Cerebellar nuclear complex (tissue), 1 donor: ENCODE data around the gene OTUB1.

ENCODE experiments used
- DNase-seq, 2 experiments: peaks; one replicate each; lab custom pipeline; 2025; lab: John Stamatoyannopoulos, UW

The OTUB1 gene

DNA sequence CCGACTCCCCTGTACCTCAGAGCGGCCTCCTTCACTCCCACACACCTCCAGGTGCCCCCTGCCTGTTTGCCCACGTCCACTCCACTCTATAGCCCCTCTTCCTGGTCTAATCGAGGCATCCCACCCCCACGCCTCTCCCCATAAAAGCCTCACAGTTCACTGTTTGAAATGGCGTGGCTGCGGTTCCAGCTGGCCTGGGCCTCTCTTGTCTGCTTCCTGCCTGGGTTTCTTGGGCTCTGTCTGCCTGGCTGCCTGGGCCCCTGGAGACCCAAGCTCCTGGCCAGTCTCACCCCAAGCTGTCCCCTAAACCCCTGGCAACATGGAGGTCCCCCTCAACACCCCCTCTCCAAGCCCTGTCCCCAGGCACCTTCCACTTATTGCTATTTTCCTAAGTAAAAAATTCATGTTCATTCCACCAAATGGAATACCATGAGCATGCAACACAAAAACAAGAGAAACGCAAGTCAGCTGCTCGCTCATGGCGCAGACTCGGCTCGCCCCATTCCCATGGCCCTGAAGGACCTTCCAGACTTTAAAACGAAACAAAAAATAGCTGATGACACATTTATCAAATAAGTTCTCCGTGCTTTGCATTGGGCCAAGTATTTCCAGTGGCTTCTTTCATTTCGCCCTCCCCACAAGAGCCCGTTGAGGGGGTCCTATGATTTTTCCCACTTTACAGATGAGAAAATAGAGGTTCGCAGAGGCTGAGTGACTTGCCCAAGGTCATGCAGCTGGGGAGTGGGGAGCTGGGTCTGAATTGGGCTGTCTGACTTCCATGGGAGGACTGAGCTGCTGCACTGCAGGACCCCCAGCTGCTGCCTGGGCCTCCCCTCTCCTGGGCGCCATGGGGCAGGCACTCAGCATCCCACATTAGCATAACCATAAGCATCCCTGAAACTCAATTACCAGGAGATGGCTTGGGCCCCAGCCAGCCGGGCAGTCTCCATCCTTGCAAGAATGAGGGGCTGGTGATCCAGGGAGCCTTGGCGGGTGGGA, 37.8 kb downstream of the OTUB1 start:
- DNase-seq: no peak

DNA sequence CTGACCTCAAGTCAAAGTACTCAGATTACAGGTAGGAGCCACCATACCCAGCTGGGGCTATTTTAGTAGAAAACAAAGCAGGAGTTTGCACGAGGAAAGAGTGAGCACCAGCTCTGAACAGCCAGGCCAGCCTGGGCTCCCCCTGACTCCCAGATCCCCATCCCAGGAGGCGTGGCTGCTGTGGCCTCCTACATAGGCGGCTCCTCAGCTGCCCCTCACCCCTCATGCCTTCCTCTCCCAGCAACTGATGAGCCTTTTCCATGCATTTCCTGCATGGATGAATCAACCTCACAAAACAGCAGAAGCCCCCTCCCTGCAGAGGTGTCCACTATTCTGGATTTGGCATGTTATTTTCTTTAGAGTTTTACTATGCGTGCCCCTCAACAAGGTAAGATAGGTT, 39.0 kb downstream of the OTUB1 start:
- no peak for DNase-seq

DNA sequence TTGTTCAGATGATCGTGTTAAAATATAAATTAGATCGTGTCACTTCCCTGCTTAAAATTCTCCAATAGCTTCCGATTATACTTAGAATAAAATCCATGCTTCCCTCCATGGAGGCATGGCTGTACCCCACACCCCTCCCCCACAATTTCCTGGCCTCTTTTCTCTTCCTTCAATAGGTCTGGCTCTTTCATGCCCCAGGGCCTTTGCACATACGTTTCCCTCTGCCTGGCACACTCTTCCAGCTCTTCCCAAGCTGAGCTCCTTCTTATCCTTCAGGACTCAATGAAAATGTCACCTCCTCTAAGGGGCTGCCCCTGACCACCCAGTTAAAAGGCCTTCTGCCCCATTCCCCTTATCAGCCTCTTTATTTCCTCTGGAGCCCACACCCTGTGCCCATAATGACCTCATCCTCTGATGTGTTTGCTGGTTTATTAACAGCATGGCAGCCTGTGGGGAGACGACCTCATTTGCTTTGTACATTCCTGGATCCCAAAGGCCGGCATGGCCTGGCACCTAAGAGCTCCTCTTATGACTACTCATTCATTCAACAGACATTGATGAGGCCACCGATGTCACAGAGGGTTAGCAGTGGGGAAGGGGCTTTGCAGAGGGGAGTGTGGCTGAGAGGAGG, 40.5 kb downstream of the OTUB1 start:
- DNase-seq: no peak

GRCh38 chr11:64027651-64028397, 41.6 kb downstream of the OTUB1 start:
- DNase-seq: no peak

GRCh38 chr11:64028398-64029115, 42.3 kb downstream of the OTUB1 start:
- DNase-seq: no peak

GRCh38 chr11:64029773-64030172, 43.5 kb downstream of the OTUB1 start:
- DNase-seq: no peak

- no peak for DNase-seq
Measured at GRCh38 chr11:64031001-64031400, 44.8 kb downstream of the OTUB1 start.

- DNase-seq: no peak
Measured at GRCh38 chr11:64032050-64032449, 45.8 kb downstream of the OTUB1 start.

GRCh38 chr11:64034411-64034811, 48.2 kb downstream of the OTUB1 start:
- DNase-seq: no peak

DNA sequence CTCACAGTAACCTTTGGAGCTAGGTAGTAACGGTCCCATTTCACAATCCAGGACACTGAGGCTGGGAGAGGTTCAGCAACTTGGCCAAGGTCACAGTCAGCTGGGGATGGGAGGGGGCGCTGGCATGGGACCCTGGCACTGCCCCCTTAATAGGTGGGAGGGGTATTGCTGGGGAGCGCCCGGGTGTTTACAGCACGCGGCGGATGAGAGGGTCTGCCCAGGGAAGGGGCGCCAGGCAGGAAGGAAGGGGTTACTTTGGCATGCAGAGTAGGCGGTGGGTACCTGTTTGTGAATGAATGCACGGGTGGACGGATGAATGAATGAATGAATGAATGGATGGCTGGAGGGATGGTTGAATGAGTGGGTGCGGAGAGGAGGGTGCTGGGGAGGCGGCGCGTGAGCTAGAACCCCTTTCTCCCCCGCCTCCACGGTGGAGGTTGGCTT, 48.9 kb downstream of the OTUB1 start:
- DNase-seq: no peak

DNA sequence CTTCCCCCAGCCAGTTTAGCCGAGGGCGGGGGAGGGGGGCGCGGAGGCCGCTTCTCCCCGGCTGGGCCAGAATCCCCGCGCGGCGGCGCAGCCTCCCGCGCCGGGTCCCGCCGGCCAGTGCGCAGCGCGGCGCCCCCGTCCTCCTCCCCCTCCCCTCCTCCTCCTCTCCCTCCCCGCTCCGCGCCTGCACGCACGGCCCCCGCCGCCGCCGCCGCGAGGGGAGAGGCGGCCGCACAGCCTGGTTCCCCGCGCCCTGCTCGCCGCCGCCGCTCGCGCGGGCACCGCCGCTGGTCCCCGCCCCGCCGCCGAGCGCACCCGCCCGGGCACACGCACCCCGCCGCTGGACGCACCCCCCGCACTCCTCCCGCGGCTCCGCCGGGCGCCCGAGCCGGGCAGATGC, 49.3 kb downstream of the OTUB1 start, which contains the start of gene FLRT1:
Gene FLRT1, plus strand, starts transcription at position 356 of the 400 bp plus-strand sequence. CDS start 80,337 bp downstream, outside the sequence.
- no peak for DNase-seq

- DNase-seq: no peak
Measured at GRCh38 chr11:64036087-64037026, 50.1 kb downstream of the OTUB1 start.

GRCh38 chr11:64037027-64037634, 50.9 kb downstream of the OTUB1 start:
- DNase-seq: no peak

GRCh38 chr11:64038500-64038899, 52.3 kb downstream of the OTUB1 start:
- DNase-seq: no peak

DNA sequence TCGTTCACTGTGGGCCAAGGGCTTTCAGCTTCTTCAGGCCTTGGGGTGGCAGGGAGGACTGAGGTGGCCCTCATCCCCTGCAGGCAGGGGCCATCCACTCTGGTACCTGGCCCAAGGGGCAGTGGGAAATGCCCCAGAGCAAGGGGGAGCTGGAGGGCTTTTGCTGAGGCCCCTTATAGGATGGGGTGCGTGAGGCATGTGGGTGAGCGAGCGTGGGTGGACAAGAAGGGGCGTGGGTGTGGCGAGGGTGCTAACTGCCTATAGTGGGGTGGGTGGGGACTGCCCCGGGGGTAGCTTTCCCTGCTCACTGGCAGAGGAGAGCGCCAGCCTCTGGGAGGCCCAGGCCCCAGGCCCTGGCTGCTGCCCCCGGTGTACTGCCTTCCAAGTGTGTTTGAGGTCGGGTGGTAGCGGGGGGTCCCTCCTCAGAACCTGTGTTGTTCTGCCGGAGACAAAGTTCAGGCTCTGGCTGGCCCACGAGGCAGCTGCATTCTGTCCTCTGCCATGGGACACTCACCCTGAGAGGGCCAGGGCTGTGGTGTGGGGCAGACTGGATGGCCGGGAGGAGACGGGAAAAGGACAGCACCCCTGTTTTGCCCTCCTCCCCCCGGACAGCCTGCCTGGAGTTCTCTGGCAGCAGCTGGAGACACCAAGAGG, 52.9 kb downstream of the OTUB1 start:
- DNase-seq: no peak

DNA sequence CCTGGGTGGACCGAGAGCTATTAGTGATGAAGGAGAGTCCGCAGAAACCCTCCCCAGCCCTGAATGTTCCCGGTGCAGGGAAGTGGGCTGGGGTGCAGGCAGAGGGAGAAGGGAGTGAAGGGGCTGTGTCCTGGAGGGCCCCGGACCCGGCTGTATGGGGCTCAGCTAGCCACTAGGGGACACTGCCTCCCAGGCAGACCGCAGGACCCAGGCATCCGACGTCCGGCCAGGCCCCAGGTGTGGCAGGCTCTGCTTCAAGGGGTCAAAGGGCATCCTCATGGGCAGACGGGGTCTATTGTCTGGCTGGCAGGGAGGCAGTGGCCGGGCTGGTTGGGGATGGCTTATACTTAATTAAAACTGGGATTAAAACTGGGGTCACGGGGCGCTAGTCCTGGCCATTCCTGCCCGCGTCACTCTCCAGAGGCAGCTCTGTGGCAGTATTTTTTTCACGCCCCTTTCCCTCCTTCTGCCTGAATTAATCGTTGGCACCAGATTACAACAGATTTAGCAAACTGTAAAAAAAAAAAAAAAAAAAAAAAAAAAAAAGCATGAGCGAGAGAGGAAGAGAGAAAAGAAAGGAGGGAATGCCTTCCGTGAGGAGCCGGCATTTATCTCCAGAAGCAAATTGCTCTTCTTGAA, 54.6 kb downstream of the OTUB1 start:
- DNase-seq: no peak

DNA sequence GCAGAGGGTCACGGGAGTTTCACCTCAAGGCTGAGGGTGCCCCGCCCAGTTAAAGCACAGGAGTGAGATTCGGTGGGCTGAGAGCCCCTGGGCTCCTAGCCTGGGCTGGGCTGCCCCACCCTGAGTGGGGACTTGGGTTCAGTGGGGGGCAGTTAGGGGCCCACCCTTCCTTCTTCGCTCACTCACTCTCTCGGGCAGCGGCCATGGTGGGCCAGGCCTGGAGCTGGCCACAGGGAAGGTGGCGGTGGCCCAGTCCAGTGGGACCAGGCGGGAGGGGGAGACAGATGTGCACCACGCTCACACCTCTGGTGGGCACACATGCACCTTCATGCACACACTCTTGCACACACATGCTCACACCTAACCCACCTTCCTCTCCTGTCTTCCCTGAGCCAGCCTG, 55.6 kb downstream of the OTUB1 start:
- no peak for DNase-seq

- no peak for DNase-seq
Measured at GRCh38 chr11:64042301-64042700, 56.1 kb downstream of the OTUB1 start.

- no peak for DNase-seq
Measured at GRCh38 chr11:64043545-64043944, 57.3 kb downstream of the OTUB1 start.
